Measurements from ENCODE around the gene IGFALS. TPM values are rescaled to one million over a fixed set of nuclear protein-coding genes. Genes with fewer than 3 reads are reported as not detected.
A peak's percentile ranks its signal among the peaks of the same experiment; 100 is the strongest.

The IGFALS gene
- total RNA-seq (2014; rRNA removed; shearing (Covaris generic)) = not detected in 2 replicates

DNA sequence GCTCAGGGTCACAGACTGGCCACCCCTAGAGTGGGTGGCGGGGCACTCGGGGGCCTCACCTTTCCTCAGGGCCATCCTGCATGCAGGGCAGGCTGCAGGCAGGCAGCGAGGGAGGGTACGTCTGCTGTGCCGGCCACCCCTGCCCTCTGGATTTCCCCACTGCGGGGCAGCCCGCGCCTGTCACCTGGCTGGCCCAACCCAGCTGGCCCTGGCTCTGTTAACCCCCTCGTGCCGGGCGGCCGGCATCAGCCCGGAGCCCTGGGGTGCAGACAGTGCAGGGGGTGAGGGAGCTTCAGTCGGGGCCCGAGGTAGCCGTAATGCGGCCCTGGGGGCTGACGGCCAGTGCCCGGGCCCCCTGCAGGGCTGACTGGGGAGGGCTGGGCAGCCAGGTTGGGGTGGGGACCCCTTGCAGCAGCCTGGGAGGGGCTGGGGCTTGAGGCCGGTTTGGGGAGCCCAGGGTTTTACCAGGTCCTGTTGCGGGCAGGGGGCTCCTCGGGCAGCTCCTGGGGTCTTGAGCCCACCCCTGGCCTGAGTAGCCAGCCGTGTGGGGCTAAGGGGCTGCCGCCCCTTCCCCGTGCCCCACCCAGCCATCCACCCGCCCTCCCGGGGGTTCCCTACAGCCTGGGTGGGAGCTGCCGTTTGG is at the start of gene IGFALS:
Gene IGFALS (minus strand): TSS at position 128 of the 643 bp plus-strand sequence. CDS start 53 bp downstream, at position 75.
- no peak for DNase-seq (ENCODE audit: low spot score)

DNA sequence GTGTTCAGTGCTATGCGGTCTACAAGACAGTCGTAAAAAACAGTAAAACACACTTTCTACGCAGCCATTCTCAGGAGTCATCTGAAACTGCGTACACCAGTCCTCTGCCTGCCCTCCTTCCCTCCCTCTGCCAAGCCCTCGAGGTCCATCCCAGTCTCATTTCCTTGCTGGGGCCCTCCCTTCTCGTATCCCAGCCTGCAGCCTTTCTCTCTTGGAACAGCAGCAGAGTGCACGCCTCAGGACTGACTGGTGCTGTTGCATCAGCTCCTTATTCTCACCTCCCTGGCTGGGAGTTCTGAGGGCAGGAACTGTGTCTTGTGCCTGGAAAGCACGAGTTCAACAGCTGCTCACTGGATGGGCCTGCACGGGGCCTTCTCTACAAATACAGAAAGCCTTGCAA is 46.0 kb upstream of the IGFALS start:
- DNase-seq (ENCODE audit: low spot score) = peak; percentile 60

DNA sequence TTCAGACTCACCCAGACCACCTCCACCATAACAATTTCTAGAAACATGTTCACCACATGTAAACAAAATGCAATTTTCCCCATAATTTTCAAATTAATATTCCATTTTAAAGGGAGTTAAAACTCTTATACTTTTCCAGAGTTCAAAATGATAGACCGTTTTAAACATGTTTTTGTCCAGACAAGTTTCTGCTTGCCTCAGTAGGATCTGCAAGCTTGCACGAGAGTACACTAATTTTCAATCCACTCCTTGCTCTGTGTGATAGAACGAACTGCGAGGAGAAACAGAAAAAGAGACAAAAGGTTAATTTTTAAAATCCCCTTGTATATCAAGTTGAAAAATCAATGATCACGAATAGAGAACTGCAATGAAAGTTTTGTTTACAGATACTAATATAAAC is 40.6 kb upstream of the IGFALS start:
- DNase-seq (ENCODE audit: low spot score) = no peak

DNA sequence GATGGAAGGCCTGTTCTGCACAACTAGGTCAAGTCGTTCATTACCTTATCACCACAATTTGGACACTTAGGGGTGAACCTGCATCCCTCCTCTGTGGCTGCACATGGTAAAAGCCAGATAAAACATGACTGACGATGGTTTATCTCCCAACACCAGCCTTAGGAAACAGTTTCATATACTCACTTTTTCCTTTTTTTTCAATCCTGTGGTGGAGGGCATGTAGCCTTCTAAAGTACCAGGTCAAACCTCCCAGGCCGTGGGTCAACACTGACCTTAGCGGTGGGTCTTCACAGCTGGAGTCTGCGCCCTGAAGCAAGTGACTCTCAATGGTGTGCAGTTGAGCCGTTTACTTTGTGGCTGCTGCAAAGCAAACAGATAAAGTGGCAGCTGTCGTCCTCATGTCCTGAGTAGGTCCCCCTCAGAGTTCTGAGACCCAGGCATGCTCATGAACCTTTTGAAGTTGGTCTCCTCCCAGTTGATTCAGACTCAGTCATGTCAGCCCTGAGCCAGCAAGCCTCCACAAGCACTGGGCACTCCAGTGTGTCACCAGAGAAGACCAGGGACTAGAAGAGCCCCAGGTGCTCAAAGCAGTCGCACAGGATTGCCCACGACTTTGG is 39.4 kb upstream of the IGFALS start:
- no peak for DNase-seq (ENCODE audit: low spot score)

DNA sequence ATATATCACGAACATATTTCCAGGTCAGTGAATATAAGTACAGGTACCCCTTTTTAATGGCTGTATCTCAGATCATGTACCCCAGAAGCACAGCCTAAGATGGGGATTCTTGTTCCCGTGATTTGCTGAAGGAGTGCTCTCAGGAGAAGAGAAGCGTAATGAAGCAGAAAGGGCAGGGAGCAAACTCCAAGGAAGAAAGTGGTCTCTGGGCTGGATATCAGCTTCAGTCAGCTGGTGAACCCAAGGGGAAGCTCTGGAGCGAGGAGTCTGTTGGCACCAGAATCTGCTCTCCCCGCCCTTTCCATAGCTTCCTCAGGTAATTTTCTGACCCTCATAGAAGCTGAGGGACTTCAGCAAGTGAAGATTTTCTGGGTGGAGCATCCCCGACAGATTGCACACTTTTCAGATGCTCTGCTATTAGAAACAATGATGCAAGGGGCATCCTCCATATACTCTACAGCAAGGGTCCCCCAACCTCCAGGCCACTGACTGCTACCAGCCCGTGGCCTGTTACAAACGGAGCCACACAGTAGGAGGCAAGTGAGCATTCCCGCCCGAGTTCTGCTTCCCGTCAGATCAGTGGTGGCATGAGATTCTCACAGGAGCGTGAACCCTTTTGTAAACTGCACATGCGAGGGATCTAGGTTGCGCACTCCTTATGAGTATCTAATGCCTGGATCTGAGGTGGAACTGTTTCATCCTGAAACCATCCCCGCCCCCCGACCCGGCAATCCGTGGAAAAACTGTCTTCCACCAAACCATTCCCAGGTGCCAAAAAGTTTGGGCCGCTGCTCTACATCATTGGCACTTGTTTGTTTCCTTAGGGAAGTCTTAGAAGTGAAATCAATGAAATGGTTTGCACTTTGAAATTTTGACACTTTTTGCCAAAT is 37.9 kb upstream of the IGFALS start:
- no peak for DNase-seq (ENCODE audit: low spot score)

DNA sequence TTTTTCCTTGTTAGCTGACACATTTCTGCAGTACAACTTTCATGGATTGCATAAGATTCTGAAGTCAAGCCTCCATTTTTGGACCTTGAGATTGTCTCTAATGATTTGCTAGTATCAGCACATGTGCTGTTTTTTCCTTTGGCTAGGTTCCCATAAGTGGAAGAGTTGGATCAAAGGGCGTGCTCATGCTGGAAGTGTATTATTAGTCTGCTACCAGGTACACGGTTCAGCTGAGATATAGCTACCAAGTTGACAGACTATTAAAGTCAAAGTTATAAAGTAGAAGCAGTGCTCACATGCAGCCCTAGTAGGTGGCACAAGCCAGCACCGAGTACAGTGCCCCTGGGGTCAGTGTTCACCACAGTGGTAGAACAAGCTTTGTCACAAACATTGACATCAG is 36.7 kb upstream of the IGFALS start:
- no peak for DNase-seq (ENCODE audit: low spot score)

DNA sequence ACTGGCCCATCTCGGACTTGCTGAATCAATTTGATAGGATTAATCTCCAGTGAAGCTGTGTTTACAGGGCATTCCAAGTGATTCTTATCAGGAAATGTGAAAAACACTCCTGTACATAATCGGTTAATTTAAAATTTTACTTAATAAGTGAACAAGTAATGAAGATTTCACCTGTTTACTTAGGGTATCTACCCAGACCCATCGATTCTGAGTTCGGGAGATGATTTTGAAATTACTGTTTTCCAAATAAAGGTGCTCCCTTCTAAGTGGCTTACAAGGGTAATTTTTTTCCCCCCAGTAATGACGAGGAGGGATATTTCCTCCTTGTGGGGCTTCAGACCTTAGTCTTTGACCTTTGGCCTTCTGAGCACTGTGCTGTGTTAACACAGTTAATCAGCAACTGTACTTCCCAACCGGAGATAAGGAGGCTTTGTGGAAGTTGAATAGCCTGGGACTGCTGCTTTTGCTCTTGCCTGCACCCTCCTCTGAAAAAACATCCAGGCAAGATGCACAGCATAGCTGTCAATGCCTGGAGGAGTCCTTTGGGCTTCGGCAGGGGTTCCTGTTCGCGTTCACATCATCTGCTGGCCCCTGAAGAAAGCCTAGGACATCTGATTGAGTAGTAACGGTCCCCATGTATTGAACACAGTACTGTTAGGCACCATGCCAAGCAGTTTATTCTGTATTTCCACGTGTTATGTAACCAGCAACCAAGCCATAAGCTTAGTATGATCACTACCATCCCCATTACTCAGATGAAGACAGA is 35.3 kb upstream of the IGFALS start:
- DNase-seq (ENCODE audit: low spot score) = no peak

DNA sequence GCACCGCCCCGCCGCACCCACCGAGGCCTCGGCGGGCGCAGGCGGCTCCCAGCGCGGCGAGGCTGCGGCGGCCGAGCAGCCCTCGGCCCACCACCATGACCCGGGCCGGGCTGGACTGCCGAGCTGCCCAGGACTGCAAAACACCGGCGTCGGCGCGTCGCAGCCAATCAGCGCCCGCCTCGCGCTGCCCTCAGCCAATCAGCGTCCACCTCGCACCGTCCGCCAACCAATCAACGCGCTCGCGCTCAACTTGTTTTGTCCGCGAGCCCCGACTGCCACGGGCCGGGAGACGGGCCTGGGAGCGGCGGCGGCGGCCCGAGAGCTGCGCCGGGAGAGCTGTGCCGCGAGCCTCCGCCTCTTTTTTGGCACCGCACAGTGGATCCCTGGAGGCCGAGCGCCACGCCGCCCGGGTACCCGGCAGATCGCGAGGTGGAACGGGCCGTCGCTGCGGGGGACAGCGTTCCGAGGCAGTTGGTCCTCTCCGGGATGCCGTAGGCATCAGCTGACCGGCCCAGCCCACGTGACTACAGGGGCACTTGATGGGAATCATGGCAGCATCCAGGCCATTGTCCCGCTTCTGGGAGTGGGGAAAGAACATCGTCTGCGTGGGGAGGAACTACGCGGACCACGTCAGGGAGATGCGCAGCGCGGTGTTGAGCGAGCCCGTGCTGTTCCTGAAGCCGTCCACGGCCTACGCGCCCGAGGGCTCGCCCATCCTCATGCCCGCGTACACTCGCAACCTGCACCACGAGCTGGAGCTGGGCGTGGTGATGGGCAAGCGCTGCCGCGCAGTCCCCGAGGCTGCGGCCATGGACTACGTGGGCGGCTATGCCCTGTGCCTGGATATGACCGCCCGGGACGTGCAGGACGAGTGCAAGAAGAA is 33.4 kb upstream of the IGFALS start, which contains the start of the genes FAHD1 and HAGH:
Gene FAHD1 (plus strand): TSS at position 516 of the 883 bp plus-strand sequence. CDS start 33 bp downstream, at position 549.
Gene HAGH (minus strand): TSS at position 135 of the 883 bp plus-strand sequence. CDS start 38 bp downstream, at position 97.
- peak; percentile 90 for DNase-seq (ENCODE audit: low spot score)

DNA sequence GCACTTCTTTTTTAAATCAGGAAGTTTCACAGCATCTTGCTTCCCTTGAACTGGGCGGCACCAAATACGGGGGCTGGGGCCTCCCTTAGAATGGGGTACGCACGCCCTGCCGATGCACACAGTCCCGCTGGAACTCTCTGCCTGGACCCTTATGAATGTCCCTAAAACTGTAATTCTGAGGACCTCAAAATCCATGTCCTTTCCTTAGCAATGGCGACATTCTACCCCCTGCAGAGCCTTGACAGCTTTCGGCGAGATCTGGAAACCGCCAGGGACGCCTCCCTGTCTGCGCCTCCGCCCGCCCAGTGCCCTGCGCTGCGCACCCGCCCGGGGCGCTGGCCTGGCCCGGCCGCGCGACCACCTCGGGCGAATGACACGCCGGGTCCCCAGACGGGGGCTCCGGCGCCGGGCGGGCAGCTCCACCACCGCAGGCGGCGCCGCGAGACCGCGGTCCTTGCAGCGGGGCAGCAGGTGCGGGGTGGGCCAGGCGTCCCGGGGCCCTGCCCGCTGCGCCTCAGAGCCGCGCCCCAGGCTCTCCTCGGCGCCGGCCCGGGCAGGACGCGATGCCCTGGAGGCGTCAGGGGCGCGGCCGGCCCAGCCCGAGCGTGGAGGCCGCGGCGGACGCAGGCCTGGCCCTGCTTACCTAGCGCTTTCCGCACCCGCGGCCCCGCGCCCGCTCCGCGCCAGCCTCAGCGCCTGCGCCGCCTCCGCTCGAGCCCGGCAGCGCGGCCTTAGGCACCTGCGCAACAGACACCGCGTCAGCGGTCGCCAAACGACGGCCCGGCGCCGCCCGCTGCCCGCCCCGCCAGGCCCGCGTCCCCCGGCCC is 32.6 kb upstream of the IGFALS start:
- DNase-seq (ENCODE audit: low spot score) = no peak

DNA sequence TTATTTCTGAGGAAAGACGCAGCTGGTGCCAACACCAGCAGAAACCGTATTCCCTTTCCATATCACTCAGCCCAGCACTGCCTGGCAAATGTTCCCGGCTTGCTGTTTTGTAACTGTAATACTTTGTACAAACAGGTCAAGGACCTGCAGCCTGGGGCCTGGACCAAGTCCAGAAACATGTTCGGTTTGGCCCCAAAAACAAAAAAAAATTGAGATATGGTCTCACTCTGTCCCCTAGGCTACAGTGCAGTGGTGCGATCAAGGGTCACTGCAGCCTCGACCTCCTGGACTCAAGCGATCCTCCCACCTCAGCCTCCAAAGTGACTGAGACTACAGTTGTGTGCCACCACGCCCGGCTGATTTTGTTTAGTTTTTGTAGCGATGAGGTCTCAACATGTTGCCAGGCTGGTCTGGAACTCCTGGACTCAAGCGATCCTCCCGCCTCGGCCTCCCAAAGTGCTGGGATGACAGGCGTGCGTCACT is 31.9 kb upstream of the IGFALS start:
- DNase-seq (ENCODE audit: low spot score) = no peak

DNA sequence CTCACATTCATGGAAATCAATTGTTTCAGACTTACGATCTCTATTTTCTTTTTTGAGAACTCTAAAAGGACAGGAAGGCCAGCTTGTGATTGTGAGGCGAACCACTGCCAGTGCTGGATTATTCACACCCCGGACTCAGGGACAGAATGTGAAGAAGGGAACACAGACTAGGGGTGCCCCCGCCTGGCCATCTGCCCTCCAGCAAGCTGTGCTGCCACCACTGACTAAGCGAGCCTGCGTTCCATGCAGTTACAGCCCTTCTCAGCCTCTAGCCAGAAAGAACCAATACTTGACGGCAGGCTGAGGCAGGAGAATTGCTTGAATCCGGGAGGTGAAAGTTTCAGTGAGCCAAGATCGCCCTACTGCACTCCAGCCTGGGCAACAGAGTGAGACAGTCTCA is 30.3 kb upstream of the IGFALS start:
- DNase-seq (ENCODE audit: low spot score) = no peak

DNA sequence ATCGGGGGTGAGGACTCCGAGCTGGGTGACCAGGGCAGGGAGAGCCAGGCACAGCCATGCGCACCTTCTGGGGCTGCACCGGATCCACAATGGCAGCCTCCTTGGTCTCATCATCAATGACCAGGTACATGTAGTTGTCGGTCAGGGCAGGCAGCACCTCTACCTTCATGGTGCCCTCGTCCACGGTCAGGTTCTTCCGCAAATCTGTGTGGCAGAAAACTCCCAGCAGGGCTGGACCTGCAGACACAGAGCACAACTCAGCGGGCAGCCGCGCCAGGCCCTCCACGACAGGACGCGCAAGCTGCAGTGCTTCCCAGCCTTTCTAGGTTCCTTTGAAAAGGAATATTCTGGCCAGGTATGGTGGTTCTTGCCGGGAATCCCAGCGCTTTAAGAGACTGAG is 29.3 kb upstream of the IGFALS start:
- no peak for DNase-seq (ENCODE audit: low spot score)

DNA sequence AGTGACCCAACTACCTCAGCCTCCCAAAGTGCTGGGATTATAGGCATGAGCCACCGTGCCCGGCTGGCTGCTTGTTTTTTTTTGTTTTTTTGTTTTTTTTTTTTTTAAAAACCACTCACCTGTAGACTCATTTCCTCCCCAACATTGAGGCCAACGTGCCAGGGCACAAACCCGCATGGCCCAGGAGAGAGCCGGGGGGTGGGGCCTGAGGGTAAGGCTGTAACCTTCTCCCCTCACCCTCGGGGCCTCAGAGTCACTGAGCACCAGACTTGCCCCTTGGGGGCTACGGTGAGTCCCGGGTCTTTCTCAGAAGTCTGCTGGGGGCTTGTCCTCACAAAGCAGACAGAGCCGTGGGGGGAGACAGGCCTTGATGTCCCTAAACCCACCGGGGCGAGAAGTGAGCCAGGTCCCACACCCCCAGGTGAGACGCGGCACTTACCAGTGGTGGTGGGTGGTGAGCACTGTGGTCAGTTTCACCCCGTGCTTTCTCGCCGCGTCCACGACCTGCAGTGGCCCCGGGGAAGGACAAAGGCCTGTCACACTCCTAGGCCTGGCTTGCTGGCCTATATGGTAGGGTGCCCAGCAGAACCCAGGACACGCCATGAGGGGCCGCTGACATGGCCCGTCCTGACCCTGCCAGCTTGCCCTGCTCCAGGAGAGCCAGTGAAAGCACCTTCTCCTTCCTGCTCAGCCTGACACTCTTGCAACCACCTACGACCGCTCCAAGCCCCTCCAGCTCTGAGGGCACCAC is 28.5 kb upstream of the IGFALS start:
- DNase-seq (ENCODE audit: low spot score) = no peak

DNA sequence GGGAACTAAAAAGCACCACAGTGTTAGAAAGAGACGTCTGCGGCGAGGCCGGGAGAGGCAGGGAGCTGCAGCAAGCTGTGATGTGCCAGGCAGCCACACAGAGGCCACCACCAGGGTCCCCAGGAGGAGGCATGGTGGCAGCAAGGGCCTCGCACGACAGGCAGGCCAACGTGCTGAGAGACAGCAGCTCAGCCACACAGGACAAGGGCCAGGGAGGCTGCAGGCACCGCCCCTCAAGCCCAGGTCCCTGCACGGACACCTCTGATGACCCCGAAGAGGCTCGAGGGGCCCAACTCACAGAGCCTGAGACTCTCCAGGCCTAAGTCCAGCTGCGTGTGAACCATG is 27.4 kb upstream of the IGFALS start:
- no peak for DNase-seq (ENCODE audit: low spot score)

DNA sequence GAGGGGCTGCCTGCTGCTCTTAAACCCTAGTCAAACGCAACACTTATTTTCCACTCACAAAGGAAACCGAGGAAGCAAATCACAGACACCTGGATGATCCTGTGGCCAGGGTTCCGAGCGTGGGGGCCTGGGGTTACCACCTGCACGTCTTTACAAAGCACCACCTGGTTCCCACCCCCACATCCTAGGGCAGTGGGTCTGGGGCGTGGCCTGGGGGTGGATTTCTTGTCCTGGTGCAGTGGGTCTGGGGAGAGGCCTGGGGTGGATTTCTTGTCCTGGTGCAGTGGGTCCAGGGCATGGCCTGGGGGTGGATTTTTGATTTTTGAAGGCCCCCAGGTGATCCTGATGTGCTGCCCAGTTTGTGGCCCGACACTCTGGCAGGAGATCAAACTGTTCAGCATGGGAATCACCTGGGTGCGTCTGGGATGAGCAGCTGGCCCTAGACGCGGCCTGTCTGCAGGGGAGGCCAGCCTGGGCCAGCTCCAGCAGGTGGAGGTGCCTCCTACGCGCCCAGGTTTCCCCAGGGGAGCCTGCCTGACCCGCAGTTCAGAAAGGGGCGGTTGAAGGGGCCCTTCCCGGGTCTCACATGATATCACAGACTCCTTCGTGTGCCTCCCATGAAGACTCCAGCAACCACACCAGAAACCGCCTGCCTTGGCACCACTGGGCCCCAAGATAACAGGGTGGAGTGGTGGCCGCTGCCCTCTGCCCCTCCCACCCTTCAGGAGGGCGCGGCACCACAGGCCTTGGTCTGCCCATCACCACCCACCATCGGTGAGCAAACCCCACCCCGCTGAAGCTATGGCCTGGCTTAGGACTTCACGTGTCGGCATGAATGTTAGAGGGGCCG is 26.8 kb upstream of the IGFALS start:
- no peak for DNase-seq (ENCODE audit: low spot score)

DNA sequence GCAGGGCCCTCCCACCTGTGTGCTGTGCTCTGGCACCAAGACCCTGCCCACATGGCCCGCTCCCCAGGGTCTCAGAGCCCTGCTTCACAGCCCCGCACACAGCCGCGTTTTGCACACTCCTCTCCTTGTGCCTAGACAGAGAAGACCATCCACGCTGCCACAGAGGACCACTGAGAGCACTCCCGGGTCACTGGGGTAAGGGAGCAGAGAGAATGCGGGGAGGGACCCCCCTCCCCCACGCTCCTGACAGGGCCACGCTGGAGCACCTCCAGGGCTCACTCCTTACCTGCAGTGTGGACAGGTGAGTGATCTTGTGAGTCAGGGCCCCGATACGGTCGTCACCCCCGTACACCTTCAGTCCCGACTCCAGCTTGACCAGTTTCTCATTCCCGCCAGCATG is 26.1 kb upstream of the IGFALS start:
- DNase-seq (ENCODE audit: low spot score) = no peak

DNA sequence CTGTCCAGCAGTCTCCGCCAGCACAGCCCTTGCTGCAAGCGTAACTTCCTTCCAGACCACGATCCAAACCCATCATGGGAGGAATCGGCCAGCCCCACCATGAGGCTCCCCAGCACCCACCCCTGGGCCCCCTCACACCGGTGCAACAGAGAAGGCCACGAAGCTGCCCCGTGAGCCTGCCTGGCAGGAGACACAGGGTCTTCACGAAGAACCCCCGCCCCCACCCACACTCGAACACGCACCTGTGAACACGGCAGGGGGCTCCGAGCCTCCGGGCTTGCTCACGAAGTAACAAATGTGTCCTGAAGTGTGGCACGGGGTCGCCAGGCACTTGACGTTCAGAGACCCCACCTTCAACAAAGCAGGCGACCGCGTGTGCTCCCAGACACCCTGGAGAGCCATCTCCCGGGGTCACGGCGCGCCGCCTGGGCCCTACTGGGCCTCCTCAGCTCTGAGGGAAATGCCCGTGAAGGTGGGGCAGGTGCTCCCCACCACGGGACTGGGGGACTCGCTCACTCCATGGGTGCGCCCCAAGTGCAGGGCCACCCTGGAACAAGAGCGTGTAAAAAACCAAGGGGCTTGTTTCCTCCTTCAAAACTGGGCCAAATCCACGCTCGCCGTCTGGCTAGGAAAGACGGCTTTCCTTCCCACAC is 25.5 kb upstream of the IGFALS start:
- no peak for DNase-seq (ENCODE audit: low spot score)
